Measurements from ENCODE around the gene SMTNL1.

The SMTNL1 gene

GRCh38 chr11:57502870-57503269, 34.5 kb upstream of the SMTNL1 start:
- Histone ChIP-seq H2BK120ac (ENCODE audit: low read depth, low read length) (no peak overlapping the region), H3K9ac (ENCODE audit: low read depth, low read length, poor library complexity) (no peak overlapping the region), H3K4me3 (ENCODE audit: low read length in 2 of 2) (no peak overlapping the region), H2AFZ (ENCODE audit: low read length) (no peak overlapping the region), H3K36me3 (replicated peaks in 1 of 2; ENCODE audit: control insufficient read depth in 2 of 2, insufficient read depth in 2 of 2, low read length in 2 of 2) (no peaks in the 10 kb centered on the region), H3K18ac (ENCODE audit: low read length) (no peak overlapping the region), H3K79me1 (ENCODE audit: low read depth, low read length) (no peaks in the 10 kb centered on the region), H2BK12ac (ENCODE audit: low read length) (no peak overlapping the region), H4K91ac (ENCODE audit: low read depth, low read length, poor library complexity) (no peak overlapping the region), H3K4ac (ENCODE audit: low read length) (no peak overlapping the region), H2AK5ac (ENCODE audit: low read depth, low read length) (no peak overlapping the region), H3K14ac (ENCODE audit: low read length) (no peak overlapping the region), H3K27me3 (ENCODE audit: control insufficient read depth in 3 of 3, insufficient read depth in 3 of 3, low read depth in 1 of 3, low read length in 3 of 3) (peaks cover 0 to 9% (median 0%) of the 10 kb centered on the region in 3 experiments), H4K8ac (ENCODE audit: low read depth, low read length) (no peak overlapping the region), H2BK15ac (ENCODE audit: low read length) (no peak overlapping the region), H3K4me1 (ENCODE audit: control insufficient read depth in 2 of 2, insufficient read depth in 1 of 2, low read depth in 1 of 2, low read length in 2 of 2) (peaks cover 7 to 11% of the 10 kb centered on the region in 2 donors), H3K27ac (replicated peaks; ENCODE audit: low read length) (no peak overlapping the region), H3K23ac (ENCODE audit: low read depth, low read length, poor library complexity) (no peak overlapping the region), H2BK5ac (ENCODE audit: low read length) (no peak overlapping the region), H3K4me2 (ENCODE audit: insufficient read depth, low read length, poor library complexity, severe bottlenecking) (no peak overlapping the region), H3K9me3 (replicated peaks in 1 of 2; ENCODE audit: control insufficient read depth in 2 of 2, insufficient read depth in 1 of 2, low read depth in 1 of 2, low read length in 2 of 2) (no peaks in the 10 kb centered on the region)
- DNase-seq (ENCODE audit: low spot score): no peak

- WGBS, 2 donors (ENCODE audit: extremely low coverage in 2 of 2, insufficient read length in 2 of 2, insufficient replicate concordance in 1 of 2): no CpG with 5 or more reads among the region's 4 CpGs
- Histone ChIP-seq H3K4ac (ENCODE audit: low read length) (no peak overlapping the region), H2BK15ac (ENCODE audit: low read length) (no peak overlapping the region), H3K14ac (ENCODE audit: low read length) (no peak overlapping the region), H4K8ac (ENCODE audit: low read depth, low read length) (no peak overlapping the region), H3K4me3 (ENCODE audit: low read length in 2 of 2) (no peak overlapping the region), H3K9ac (ENCODE audit: low read depth, low read length, poor library complexity) (no peak overlapping the region), H2AK5ac (ENCODE audit: low read depth, low read length) (no peak overlapping the region), H2AFZ (ENCODE audit: low read length) (no peak overlapping the region), H3K27ac (replicated peaks; ENCODE audit: low read length) (no peak overlapping the region), H3K27me3 (ENCODE audit: control insufficient read depth in 3 of 3, insufficient read depth in 3 of 3, low read depth in 1 of 3, low read length in 3 of 3) (peaks cover 0 to 3% (median 0%) of the 10 kb centered on the region in 3 experiments), H3K23ac (ENCODE audit: low read depth, low read length, poor library complexity) (no peak overlapping the region), H2BK5ac (ENCODE audit: low read length) (no peak overlapping the region), H3K36me3 (replicated peaks in 1 of 2; ENCODE audit: control insufficient read depth in 2 of 2, insufficient read depth in 2 of 2, low read length in 2 of 2) (no peaks in the 10 kb centered on the region), H3K79me1 (ENCODE audit: low read depth, low read length) (no peaks in the 10 kb centered on the region), H3K4me1 (ENCODE audit: control insufficient read depth in 2 of 2, insufficient read depth in 1 of 2, low read depth in 1 of 2, low read length in 2 of 2) (peaks cover 4 to 8% of the 10 kb centered on the region in 2 donors), H3K18ac (ENCODE audit: low read length) (no peak overlapping the region), H2BK12ac (ENCODE audit: low read length) (no peak overlapping the region), H4K91ac (ENCODE audit: low read depth, low read length, poor library complexity) (no peak overlapping the region), H3K4me2 (ENCODE audit: insufficient read depth, low read length, poor library complexity, severe bottlenecking) (no peak overlapping the region), H2BK120ac (ENCODE audit: low read depth, low read length) (no peak overlapping the region), H3K9me3 (replicated peaks in 1 of 2; ENCODE audit: control insufficient read depth in 2 of 2, insufficient read depth in 1 of 2, low read depth in 1 of 2, low read length in 2 of 2) (no peaks in the 10 kb centered on the region)
- DNase-seq (ENCODE audit: low spot score): no peak
Observed at GRCh38 chr11:57504511-57504910, 32.9 kb upstream of the SMTNL1 start.

GRCh38 chr11:57506522-57506921, 30.9 kb upstream of the SMTNL1 start:
- no peak for DNase-seq (ENCODE audit: low spot score)
- no peak overlapping the region for H3K4me2 ChIP-seq (ENCODE audit: insufficient read depth, low read length, poor library complexity, severe bottlenecking)
- no peak overlapping the region for H3K9ac ChIP-seq (ENCODE audit: low read depth, low read length, poor library complexity)
- H2BK12ac ChIP-seq (ENCODE audit: low read length): no peak overlapping the region
- H3K18ac ChIP-seq (ENCODE audit: low read length): no peak overlapping the region
- H2BK15ac ChIP-seq (ENCODE audit: low read length): no peak overlapping the region
- no CpG with 5 or more reads among the region's 1 CpG for WGBS, 2 donors (ENCODE audit: extremely low coverage in 2 of 2, insufficient read length in 2 of 2, insufficient replicate concordance in 1 of 2)
- H2AFZ ChIP-seq (ENCODE audit: low read length): no peak overlapping the region
- H2BK5ac ChIP-seq (ENCODE audit: low read length): no peak overlapping the region
- H3K23ac ChIP-seq (ENCODE audit: low read depth, low read length, poor library complexity): no peak overlapping the region
- no peak overlapping the region for H2BK120ac ChIP-seq (ENCODE audit: low read depth, low read length)
- no peak overlapping the region for H3K4me3 ChIP-seq (ENCODE audit: low read length in 2 of 2)
- H3K79me1 ChIP-seq (ENCODE audit: low read depth, low read length): no peaks in the 10 kb centered on the region
- no peaks in the 10 kb centered on the region for H3K9me3 ChIP-seq (replicated peaks in 1 of 2; ENCODE audit: control insufficient read depth in 2 of 2, insufficient read depth in 1 of 2, low read depth in 1 of 2, low read length in 2 of 2)
- no peaks in the 10 kb centered on the region for H3K36me3 ChIP-seq (replicated peaks in 1 of 2; ENCODE audit: control insufficient read depth in 2 of 2, insufficient read depth in 2 of 2, low read length in 2 of 2)
- no peak overlapping the region for H3K27ac ChIP-seq (replicated peaks; ENCODE audit: low read length)
- H3K4ac ChIP-seq (ENCODE audit: low read length): no peak overlapping the region
- H2AK5ac ChIP-seq (ENCODE audit: low read depth, low read length): no peak overlapping the region
- H4K8ac ChIP-seq (ENCODE audit: low read depth, low read length): no peak overlapping the region
- no peak overlapping the region for H4K91ac ChIP-seq (ENCODE audit: low read depth, low read length, poor library complexity)
- H3K27me3 ChIP-seq (ENCODE audit: control insufficient read depth in 3 of 3, insufficient read depth in 3 of 3, low read depth in 1 of 3, low read length in 3 of 3): no peaks in the 10 kb centered on the region
- peaks cover 0 to 3% of the 10 kb centered on the region in 2 donors for H3K4me1 ChIP-seq (ENCODE audit: control insufficient read depth in 2 of 2, insufficient read depth in 1 of 2, low read depth in 1 of 2, low read length in 2 of 2)
- H3K14ac ChIP-seq (ENCODE audit: low read length): no peak overlapping the region

GRCh38 chr11:57508341-57509170, 28.8 kb upstream of the SMTNL1 start:
- no CpG with 5 or more reads among the region's 7 CpGs for WGBS, 2 donors (ENCODE audit: extremely low coverage in 2 of 2, insufficient read length in 2 of 2, insufficient replicate concordance in 1 of 2)
- Histone ChIP-seq H2BK120ac (ENCODE audit: low read depth, low read length) (no peak overlapping the region), H3K14ac (ENCODE audit: low read length) (no peak overlapping the region), H3K4me1 (ENCODE audit: control insufficient read depth in 2 of 2, insufficient read depth in 1 of 2, low read depth in 1 of 2, low read length in 2 of 2) (no peaks in the 10 kb centered on the region), H3K4me2 (ENCODE audit: insufficient read depth, low read length, poor library complexity, severe bottlenecking) (no peak overlapping the region), H3K4me3 (ENCODE audit: low read length in 2 of 2) (no peak overlapping the region), H3K27ac (replicated peaks; ENCODE audit: low read length) (no peak overlapping the region), H3K36me3 (replicated peaks in 1 of 2; ENCODE audit: control insufficient read depth in 2 of 2, insufficient read depth in 2 of 2, low read length in 2 of 2) (no peaks in the 10 kb centered on the region), H4K8ac (ENCODE audit: low read depth, low read length) (no peak overlapping the region), H3K9ac (ENCODE audit: low read depth, low read length, poor library complexity) (no peak overlapping the region), H3K79me1 (ENCODE audit: low read depth, low read length) (no peaks in the 10 kb centered on the region), H2BK5ac (ENCODE audit: low read length) (no peak overlapping the region), H2BK15ac (ENCODE audit: low read length) (no peak overlapping the region), H2AK5ac (ENCODE audit: low read depth, low read length) (no peak overlapping the region), H4K91ac (ENCODE audit: low read depth, low read length, poor library complexity) (no peak overlapping the region), H2AFZ (ENCODE audit: low read length) (no peak overlapping the region), H3K23ac (ENCODE audit: low read depth, low read length, poor library complexity) (no peak overlapping the region), H3K18ac (ENCODE audit: low read length) (no peak overlapping the region), H3K9me3 (replicated peaks in 1 of 2; ENCODE audit: control insufficient read depth in 2 of 2, insufficient read depth in 1 of 2, low read depth in 1 of 2, low read length in 2 of 2) (no peaks in the 10 kb centered on the region), H2BK12ac (ENCODE audit: low read length) (no peak overlapping the region), H3K27me3 (ENCODE audit: control insufficient read depth in 3 of 3, insufficient read depth in 3 of 3, low read depth in 1 of 3, low read length in 3 of 3) (peaks cover 0 to 11% (median 0%) of the 10 kb centered on the region in 3 experiments), H3K4ac (ENCODE audit: low read length) (no peak overlapping the region)
- no peak for DNase-seq (ENCODE audit: low spot score)
